ENCODE data around the gene RSPH9. TPM values are rescaled to one million over a fixed set of nuclear protein-coding genes. Genes with fewer than 3 reads are reported as not detected.

Gene RSPH9
- polyA plus RNA-seq, 1 experiment = 0.37 TPM

- no peaks in the 10 kb centered on the region for H3K9me3 ChIP-seq (ENCODE audit: control insufficient read depth, insufficient read depth, low read length)
- H3K27ac ChIP-seq (ENCODE audit: low read depth, low read length) = peak overlapping the region; percentile 57
- no peak for TF ChIP-seq CTCF (IDR thresholded peaks at IDR 0.05; ENCODE audit: low read depth, low read length)
- no peak overlapping the region for H3K4me3 ChIP-seq (ENCODE audit: low read depth, low read length)
- POLR2A ChIA-PET = no interaction called here
- no peak for DNase-seq (ENCODE audit: low read depth, low spot score)
- peaks cover 3% of the 10 kb centered on the region for H3K27me3 ChIP-seq (ENCODE audit: control insufficient read depth, insufficient read depth, low read length)
- CTCF ChIA-PET = interaction anchor here (1.0 to 2.1 kb wide), 3 partner anchors 62 to 98 kb away, joined by 4 to 13 read pairs (median 4); partner anchors contain the start of gene VEGFA
These were observed 62.0 kb downstream of the RSPH9 start for GRCh38 chr6:43706788-43707187.

- H3K4me3 ChIP-seq (ENCODE audit: low read depth, low read length) = no peak overlapping the region
- ChIA-PET CTCF (interaction anchor here (1.0 to 1.6 kb wide), 2 partner anchors 62 to 99 kb away, joined by 4 read pairs; no protein-coding TSS in a partner anchor), POLR2A (no interaction called here)
- no peak for TF ChIP-seq CTCF (IDR thresholded peaks at IDR 0.05; ENCODE audit: low read depth, low read length)
- H3K27me3 ChIP-seq (ENCODE audit: control insufficient read depth, insufficient read depth, low read length) = peaks cover 3% of the 10 kb centered on the region
- DNase-seq (ENCODE audit: low read depth, low spot score) = no peak
- no peak overlapping the region for H3K27ac ChIP-seq (ENCODE audit: low read depth, low read length)
- H3K9me3 ChIP-seq (ENCODE audit: control insufficient read depth, insufficient read depth, low read length) = no peaks in the 10 kb centered on the region
These were observed 62.4 kb downstream of the RSPH9 start for GRCh38 chr6:43707269-43707668.

GRCh38 chr6:43707767-43708166, 62.9 kb downstream of the RSPH9 start:
- CTCF ChIA-PET = interaction anchor here (1.6 kb wide), 1 partner anchor 61 kb away, joined by 4 read pairs; no protein-coding TSS in a partner anchor

DNA sequence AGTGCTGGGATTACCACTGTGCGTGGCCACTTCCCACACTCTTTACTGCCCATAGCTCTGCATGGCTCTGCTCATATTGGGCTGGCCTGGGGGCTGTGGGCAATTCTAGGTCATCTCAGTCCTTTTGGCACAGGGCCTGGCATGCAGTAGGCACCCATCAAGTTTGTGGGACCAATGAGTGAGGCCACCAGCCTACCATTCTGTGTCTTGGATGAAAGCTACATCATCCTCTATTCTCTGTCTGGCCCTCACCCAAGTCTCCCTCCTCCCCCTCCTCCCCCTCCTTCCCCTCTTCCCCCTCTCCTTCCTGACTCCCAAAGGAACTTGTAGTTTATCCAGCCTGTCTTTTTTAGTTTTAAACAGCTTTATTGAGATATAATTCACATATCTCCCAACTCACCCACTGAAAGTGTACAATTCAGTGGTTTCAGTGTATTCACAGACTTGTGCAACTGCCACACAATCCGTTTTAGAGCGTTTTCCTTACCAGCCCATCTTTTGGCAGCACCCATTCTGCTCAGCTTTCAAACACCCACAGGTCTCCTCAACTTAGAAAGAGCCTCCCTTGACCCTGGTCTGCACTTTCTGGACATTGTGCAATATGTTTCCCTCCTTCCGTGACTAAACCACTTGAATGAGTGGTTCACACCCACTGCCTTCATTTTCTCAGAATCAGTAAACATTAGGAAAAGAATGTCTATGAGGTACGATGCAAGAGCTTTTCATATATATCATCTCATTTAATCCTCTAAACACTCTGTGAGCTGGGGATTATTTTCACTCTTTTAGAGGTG, 64.2 kb downstream of the RSPH9 start:
- TF ChIP-seq CTCF (IDR thresholded peaks at IDR 0.05; ENCODE audit: low read depth, low read length) = no peak
- Histone ChIP-seq H3K4me3 (ENCODE audit: low read depth, low read length) (no peak overlapping the region), H3K9me3 (ENCODE audit: control insufficient read depth, insufficient read depth, low read length) (no peaks in the 10 kb centered on the region), H3K27me3 (ENCODE audit: control insufficient read depth, insufficient read depth, low read length) (peaks cover 3% of the 10 kb centered on the region), H3K27ac (ENCODE audit: low read depth, low read length) (peak overlapping the region; percentile 21)
- CTCF ChIA-PET = interaction anchor here (0.6 to 0.9 kb wide), 2 partner anchors 37 to 64 kb away, joined by 3 read pairs; no protein-coding TSS in a partner anchor
- POLR2A ChIA-PET = interaction anchor here (0.6 to 1.7 kb wide), 5 partner anchors 16 to 441 kb away, joined by 3 to 4 read pairs (median 4); partner anchors contain the start of gene VEGFA
- peak; percentile 57 for DNase-seq (ENCODE audit: low read depth, low spot score)

More at GRCh38 chr6:43707767-43708166, 62.9 kb downstream of the RSPH9 start:
- DNase-seq (ENCODE audit: low read depth, low spot score) = no peak
- no peaks in the 10 kb centered on the region for H3K9me3 ChIP-seq (ENCODE audit: control insufficient read depth, insufficient read depth, low read length)
- no peak overlapping the region for H3K4me3 ChIP-seq (ENCODE audit: low read depth, low read length)
- TF ChIP-seq CTCF (IDR thresholded peaks at IDR 0.05; ENCODE audit: low read depth, low read length) = no peak
- POLR2A ChIA-PET = no interaction called here
- peaks cover 3% of the 10 kb centered on the region for H3K27me3 ChIP-seq (ENCODE audit: control insufficient read depth, insufficient read depth, low read length)
- H3K27ac ChIP-seq (ENCODE audit: low read depth, low read length) = no peak overlapping the region

Data from AG04450 (cell line).